ENCODE results near the gene RNU6-1. TPM values are rescaled to one million over a fixed set of nuclear protein-coding genes. Genes with fewer than 3 reads are reported as not detected.
A peak's percentile ranks its signal among the peaks of the same experiment; 100 is the strongest.

RNU6-1 gene
- not detected for total RNA-seq (2013)
- polyA plus RNA-seq, result not detected
- not detected in 2 replicates for polyA minus RNA-seq
- total RNA-seq, result 0 to 2.1 (median 0.33) reads per million in 11 experiments

GRCh38 chr15:67839929-67840748 is at the start of gene RNU6-1:
Gene RNU6-1, minus strand, starts transcription at chr15:67840045.
- peak within 1 kb of the TSS; percentile 90 for H3K9ac ChIP-seq (ENCODE audit: insufficient read depth, low read length, poor library complexity, severe bottlenecking)
- DNase-seq, result peak; percentile 91 to 96 (median 94)
- no peaks in the 10 kb centered on the region for H3K79me2 ChIP-seq (ENCODE audit: insufficient read depth, low read length)
- peak within 1 kb of the TSS; percentile 83 for H3K4me2 ChIP-seq (replicated peaks; ENCODE audit: extremely low read depth, low read length, poor library complexity, severe bottlenecking)
- H2AFZ ChIP-seq (ENCODE audit: insufficient read depth, low read depth, low read length, poor library complexity, severe bottlenecking), result peak within 1 kb of the TSS; percentile 93
- Mint-ChIP-seq H3K27ac (peak within 1 kb of the TSS; percentile 91 to 98 (median 96)), H3K36me3 (peaks cover 2 to 4% of the 10 kb centered on the region in 2 donors), H3K9me3 (peaks cover 0 to 7% (median 0%) of the 10 kb centered on the region in 7 donors), H3K4me1 (peaks cover 44% of the 10 kb centered on the region), H3K4me3 (peak within 1 kb of the TSS; percentile 89 to 95), H3K27me3 (ENCODE audit: low read depth in 3 of 3) (peaks cover 15 to 26% (median 23%) of the 10 kb centered on the region in 3 donors)
- TF ChIP-seq CTCF (IDR thresholded peaks at IDR 0.05), result no peak
- no peaks in the 10 kb centered on the region for H3K9me3 ChIP-seq (replicated peaks in 1 of 2; ENCODE audit: control insufficient read depth in 1 of 2, insufficient read depth in 1 of 2, low read length in 2 of 2)
- peaks cover 32 to 53% of the 10 kb centered on the region in 2 donors for H3K4me1 ChIP-seq (ENCODE audit: control insufficient read depth in 1 of 2, insufficient read depth in 2 of 2, low read length in 2 of 2)
- H3K36me3 ChIP-seq (replicated peaks in 1 of 2; ENCODE audit: control insufficient read depth in 1 of 2, insufficient read depth in 2 of 2, low read length in 2 of 2), result no peaks in the 10 kb centered on the region
- peak within 1 kb of the TSS; percentile 92 to 95 for H3K27ac ChIP-seq (ENCODE audit: low read depth in 1 of 2, low read length in 2 of 2)
- no peaks in the 10 kb centered on the region for H4K20me1 ChIP-seq (ENCODE audit: insufficient read depth, low read length)
- H3K27me3 ChIP-seq (ENCODE audit: control insufficient read depth in 2 of 2, insufficient read depth in 2 of 2, low read length in 2 of 2), result peaks cover 6 to 15% of the 10 kb centered on the region in 2 donors
- intact Hi-C loops (cut with micrococcal nuclease), result loop anchor here (10.0 kb wide), 1 partner anchor 315 kb away; the partner anchor contains the start of gene C15orf61 (in 2 of the 2)
- 0% methylated on average over 46 of the region's 62 CpGs for WGBS (ENCODE audit: insufficient coverage)
- peak within 1 kb of the TSS; percentile 75 to 83 (median 82) for H3K4me3 ChIP-seq (replicated peaks in 1 of 3; ENCODE audit: low read depth in 2 of 3, low read length in 3 of 3)

GRCh38 chr15:67887776-67888175 is 47.9 kb upstream of the RNU6-1 start:
- peaks cover 0 to 3% (median 2%) of the 10 kb centered on the region in 3 donors for H3K27me3 Mint-ChIP-seq (ENCODE audit: low read depth in 3 of 3)
- Histone ChIP-seq H3K27me3 (ENCODE audit: control insufficient read depth in 2 of 2, insufficient read depth in 2 of 2, low read length in 2 of 2) (no peaks in the 10 kb centered on the region), H3K4me1 (ENCODE audit: control insufficient read depth in 1 of 2, insufficient read depth in 2 of 2, low read length in 2 of 2) (peaks cover 34 to 38% of the 10 kb centered on the region in 2 donors), H2AFZ (ENCODE audit: insufficient read depth, low read depth, low read length, poor library complexity, severe bottlenecking) (no peak overlapping the region), H3K4me3 (replicated peaks in 1 of 3; ENCODE audit: low read depth in 2 of 3, low read length in 3 of 3) (no peak overlapping the region), H3K27ac (ENCODE audit: low read depth in 1 of 2, low read length in 2 of 2) (no peak overlapping the region), H3K79me2 (ENCODE audit: insufficient read depth, low read length) (no peaks in the 10 kb centered on the region), H3K9me3 (replicated peaks in 1 of 2; ENCODE audit: control insufficient read depth in 1 of 2, insufficient read depth in 1 of 2, low read length in 2 of 2) (peaks cover 0 to 5% of the 10 kb centered on the region in 2 donors), H4K20me1 (ENCODE audit: insufficient read depth, low read length) (no peaks in the 10 kb centered on the region), H3K36me3 (replicated peaks in 1 of 2; ENCODE audit: control insufficient read depth in 1 of 2, insufficient read depth in 2 of 2, low read length in 2 of 2) (no peaks in the 10 kb centered on the region), H3K9ac (ENCODE audit: insufficient read depth, low read length, poor library complexity, severe bottlenecking) (no peak overlapping the region), H3K4me2 (replicated peaks; ENCODE audit: extremely low read depth, low read length, poor library complexity, severe bottlenecking) (no peak overlapping the region)
- DNase-seq, result no peak
- H3K36me3 Mint-ChIP-seq, result no peaks in the 10 kb centered on the region
- no peak overlapping the region for H3K27ac Mint-ChIP-seq
- TF ChIP-seq CTCF (IDR thresholded peaks at IDR 0.05), result no peak
- H3K4me1 Mint-ChIP-seq, result peaks cover 48% of the 10 kb centered on the region
- peaks cover 3 to 13% (median 8%) of the 10 kb centered on the region in 7 donors for H3K9me3 Mint-ChIP-seq
- H3K4me3 Mint-ChIP-seq, result no peak overlapping the region
- intact Hi-C loops (cut with micrococcal nuclease), result loop anchor here in 1 of 2 donors (10.0 kb wide), 1 partner anchor 57 kb away; no protein-coding TSS in a partner anchor
- 100% methylated on average over 2 of the region's 2 CpGs for WGBS (ENCODE audit: insufficient coverage)

Measured in CD14-positive monocyte (primary cell).